H9 (cell line): ENCODE results near the gene PTRH1. TPM values are rescaled to one million over a fixed set of nuclear protein-coding genes. Genes with fewer than 3 reads are reported as not detected.

Experiments
- DNase-seq: peaks from one replicate; pipeline ENCODE4 v3.0.0-alpha.2; 2017
- H2AFZ ChIP-seq: one replicate; pipeline ENCODE4 v1.6.1; 2013; ENCODE audit warnings: mild to moderate bottlenecking, low read length, control low read depth, moderate library complexity
- H2AK5ac ChIP-seq: 2 replicates; pipeline ENCODE4 v1.6.1; 2013; ENCODE audit warnings: low read length, control low read depth, mixed read lengths; ENCODE audit not compliant: insufficient read length
- H2BK120ac ChIP-seq: one replicate; pipeline ENCODE4 v1.6.1; 2013; ENCODE audit warnings: low read depth, mild to moderate bottlenecking, low read length, control low read depth, inconsistent platforms; ENCODE audit not compliant: poor library complexity, severe bottlenecking
- H2BK12ac ChIP-seq: 2 replicates; pipeline ENCODE4 v1.6.1; 2013; ENCODE audit warnings: low read length, control low read depth, mixed read lengths, low read depth; ENCODE audit not compliant: insufficient read length
- H2BK15ac ChIP-seq: 2 replicates; pipeline ENCODE4 v1.6.1; 2013; ENCODE audit warnings: low read depth, low read length, control low read depth
- H2BK20ac ChIP-seq: one replicate; pipeline ENCODE4 v1.6.1; 2013; ENCODE audit warnings: low read depth, mild to moderate bottlenecking, low read length, control low read depth, inconsistent platforms; ENCODE audit not compliant: poor library complexity, severe bottlenecking
- H2BK5ac ChIP-seq: 2 replicates; pipeline ENCODE4 v1.6.1; 2013; ENCODE audit warnings: low read length, control low read depth, mixed read lengths; ENCODE audit not compliant: insufficient read length
- H3K14ac ChIP-seq: 2 replicates; pipeline ENCODE4 v1.6.1; 2013; ENCODE audit warnings: low read length, control low read depth; ENCODE audit not compliant: insufficient read depth
- H3K18ac ChIP-seq: 2 replicates; pipeline ENCODE4 v1.6.1; 2013; ENCODE audit warnings: low read depth, mild to moderate bottlenecking, mixed read lengths, low read length, control low read depth; ENCODE audit not compliant: insufficient read length
- H3K23ac ChIP-seq: 2 replicates; pipeline ENCODE4 v1.6.1; 2013; ENCODE audit warnings: low read length, control low read depth, mixed read lengths, low read depth; ENCODE audit not compliant: insufficient read length
- H3K23me2 ChIP-seq: 2 replicates; pipeline ENCODE4 v1.6.1; 2013; ENCODE audit warnings: low read depth, mild to moderate bottlenecking, mixed read lengths, low read length, control low read depth; ENCODE audit not compliant: insufficient read length, poor library complexity, severe bottlenecking
- H3K27ac ChIP-seq: 2 replicates; pipeline ENCODE4 v1.5.1; 2013; ENCODE audit warnings: low read length, control low read depth, mixed read lengths, low read depth; ENCODE audit not compliant: insufficient read length
- H3K27me3 ChIP-seq: 2 replicates; pipeline ENCODE4 v1.6.1; 2013; ENCODE audit warnings: low read length, control low read depth, inconsistent platforms; ENCODE audit not compliant: insufficient read depth
- H3K4ac ChIP-seq: 2 replicates; pipeline ENCODE4 v1.6.1; 2013; ENCODE audit warnings: low read depth, mild to moderate bottlenecking, control low read depth, inconsistent platforms, low read length, moderate library complexity
- H3K4me1 ChIP-seq: 2 replicates; pipeline ENCODE4 v1.6.1; 2013; ENCODE audit warnings: low read length, control low read depth, inconsistent platforms; ENCODE audit not compliant: insufficient read depth
- H3K4me2 ChIP-seq: 2 replicates; pipeline ENCODE4 v1.6.1; 2013; ENCODE audit warnings: low read length, control low read depth, mixed read lengths; ENCODE audit not compliant: insufficient read length, insufficient read depth
- H3K56ac ChIP-seq: 2 replicates; pipeline ENCODE4 v1.6.1; 2013; ENCODE audit warnings: low read depth, mild to moderate bottlenecking, mixed read lengths, low read length, control low read depth; ENCODE audit not compliant: insufficient read length
- H3K79me1 ChIP-seq: 2 replicates; pipeline ENCODE4 v1.6.1; 2013; ENCODE audit warnings: low read depth, mild to moderate bottlenecking, moderate library complexity, low read length, control low read depth, inconsistent platforms; ENCODE audit not compliant: insufficient read depth, poor library complexity, severe bottlenecking
- H3K79me2 ChIP-seq: 2 replicates; pipeline ENCODE4 v1.6.1; 2013; ENCODE audit warnings: low read length, control low read depth, inconsistent platforms; ENCODE audit not compliant: insufficient read depth
- H3K9ac ChIP-seq: 2 replicates; pipeline ENCODE4 v1.6.1; 2013; ENCODE audit warnings: low read length, control low read depth, mixed read lengths; ENCODE audit not compliant: insufficient read length; ENCODE audit errors: extremely low read depth
- H3K9me3 ChIP-seq: one replicate; pipeline ENCODE4 v1.6.1; 2013; ENCODE audit warnings: low read depth, low read length, inconsistent platforms; ENCODE audit not compliant: control insufficient read depth
- H3T11ph ChIP-seq: one replicate; pipeline ENCODE4 v1.6.1; 2013; ENCODE audit warnings: mild to moderate bottlenecking, low read length, control low read depth, inconsistent platforms
- H4K20me1 ChIP-seq: one replicate; pipeline ENCODE4 v1.6.1; 2013; ENCODE audit not compliant: control insufficient read depth, insufficient read length, insufficient read depth
- H4K5ac ChIP-seq: 2 replicates; pipeline ENCODE4 v1.6.1; 2013; ENCODE audit warnings: low read depth, mild to moderate bottlenecking, mixed read lengths, low read length, control low read depth; ENCODE audit not compliant: insufficient read length
- H4K8ac ChIP-seq: replicated peaks from 2 replicates; pipeline ENCODE4 v1.6.1; 2013; ENCODE audit warnings: low read length, control low read depth, mixed read lengths, low read depth; ENCODE audit not compliant: insufficient read length
- H4K91ac ChIP-seq: 2 replicates; pipeline ENCODE4 v1.6.1; 2013; ENCODE audit warnings: low read depth, mild to moderate bottlenecking, moderate library complexity, mixed read lengths, low read length, control low read depth; ENCODE audit not compliant: insufficient read length
- H3K27ac Mint-ChIP-seq, 3 experiments: 2 replicates in 2 of 3; 3 replicates in 1 of 3; pipeline ENCODE4 v1.8.0; 2020 to 2021; ENCODE audit warnings: mixed read lengths in 3 of 3, mild to moderate bottlenecking in 1 of 3, moderate library complexity in 1 of 3
- H3K27me3 Mint-ChIP-seq: 2 replicates; pipeline ENCODE4 v1.8.0; 2021; ENCODE audit warnings: low read depth, mild to moderate bottlenecking, moderate library complexity, mixed read lengths
- H3K36me3 Mint-ChIP-seq, 3 experiments: 2 replicates in 2 of 3; 3 replicates in 1 of 3; pipeline ENCODE4 v1.8.0; 2020 to 2021; ENCODE audit warnings: low read depth in 3 of 3, mixed read lengths in 3 of 3; ENCODE audit not compliant: insufficient read depth in 1 of 3
- H3K4me1 Mint-ChIP-seq, 2 experiments: 2 replicates each; pipeline ENCODE4 v1.8.0; 2020; ENCODE audit warnings: mixed read lengths in 2 of 2
- H3K4me3 Mint-ChIP-seq, 2 experiments: 2 replicates in 1 of 2; 3 replicates in 1 of 2; pipeline ENCODE4 v1.8.0; 2020 to 2021; ENCODE audit warnings: mild to moderate bottlenecking in 2 of 2, mixed read lengths in 2 of 2, moderate library complexity in 1 of 2
- H3K9me3 Mint-ChIP-seq, 2 experiments: 2 replicates in 1 of 2; 3 replicates in 1 of 2; pipeline ENCODE4 v1.8.0; 2020; ENCODE audit warnings: mild to moderate bottlenecking in 2 of 2, mixed read lengths in 2 of 2, moderate library complexity in 1 of 2
- CTCF ChIP-seq: fragments of 200-600 bp; sonication (generic); conservative IDR thresholded peaks from 3 replicates; pipeline ENCODE4 v1.8.0; 2021; ENCODE audit warnings: antibody characterized with exemption, mild to moderate bottlenecking
- WGBS: extraction: QIAGEN DNeasy Blood & Tissue Kit; methylation state at CpG from one replicate; pipeline ENCODE4 v1.1.7; 2013; ENCODE audit warnings: missing lambda C conversion rate, low lambda C conversion rate, mixed read lengths; ENCODE audit not compliant: insufficient read length; ENCODE audit errors: extremely low coverage; 5-methylcytosine and 5-hydroxymethylcytosine counted together
- total RNA-seq: library from RNA; stranded (reverse); gene quantifications from 2 replicates; pipeline ENCODE4 v1.2.1, GENCODE V29; 2021

Gene PTRH1
- total RNA-seq, 1 experiment from 2014 or later, result 10.9 TPM

GRCh38 chr9:127728808-127729207, 13.3 kb upstream of the PTRH1 start:
- Histone ChIP-seq H3K14ac (no peak overlapping the region), H3K4me2 (no peak overlapping the region), H3K56ac (no peak overlapping the region), H3K79me2 (no peaks in the 10 kb centered on the region), H2BK12ac (no peak overlapping the region), H2AK5ac (no peak overlapping the region), H3K27me3 (no peaks in the 10 kb centered on the region), H2BK5ac (no peak overlapping the region), H3T11ph (no peak overlapping the region), H4K91ac (no peak overlapping the region), H4K8ac (no peak overlapping the region), H2BK120ac (no peak overlapping the region), H2BK20ac (no peak overlapping the region), H3K9ac (no peak overlapping the region), H3K23ac (no peak overlapping the region), H3K27ac (no peak overlapping the region), H3K79me1 (no peaks in the 10 kb centered on the region), H3K4ac (no peak overlapping the region), H3K18ac (no peak overlapping the region), H2BK15ac (no peak overlapping the region), H3K9me3 (no peaks in the 10 kb centered on the region), H3K23me2 (no peaks in the 10 kb centered on the region), H4K20me1 (no peaks in the 10 kb centered on the region), H4K5ac (no peak overlapping the region), H3K4me1 (no peaks in the 10 kb centered on the region), H2AFZ (no peak overlapping the region)
- no peak for TF ChIP-seq CTCF
- Mint-ChIP-seq H3K36me3 (no peaks in the 10 kb centered on the region; a peak in 1 of 7 replicates), H3K27me3 (no peaks in the 10 kb centered on the region), H3K9me3 (no peaks in the 10 kb centered on the region), H3K4me1 (peaks cover 2 to 7% of the 10 kb centered on the region in 2 experiments), H3K4me3 (no peak overlapping the region), H3K27ac (no peak overlapping the region; a peak in 1 of 7 replicates)
- WGBS, result no CpG with 5 or more reads among the region's 8 CpGs
- no peak for DNase-seq
